Esophagus muscularis mucosa (tissue), 4 donors: ENCODE results near the gene LRP1. TPM values are rescaled to one million over a fixed set of nuclear protein-coding genes. Genes with fewer than 3 reads are reported as not detected.

Experiments used
- DNase-seq: peaks from one replicate; pipeline ENCODE4 v3.0.0-alpha.2; 2017; ENCODE audit errors: extremely low spot score
- H3K27ac ChIP-seq, 4 donors: fragments of 200-600 bp; sonication (generic); replicated peaks in 1 of 4; 1 replicate in 3 of 4; 2 replicates in 1 of 4; pipeline ENCODE4 v1.5.1; 2016 to 2019; ENCODE audit warnings: mild to moderate bottlenecking in 1 of 4
- H3K27me3 ChIP-seq, 4 donors: fragments of 200-600 bp; sonication (generic); one replicate each; pipeline versions ENCODE4 v1.5.1 to v1.6.0; 2016 to 2019
- H3K36me3 ChIP-seq, 4 donors: fragments of 200-600 bp; sonication (generic); one replicate each; pipeline ENCODE4 v1.5.1; 2016 to 2019
- H3K4me1 ChIP-seq, 4 donors: fragments of 200-600 bp; sonication (generic); one replicate each; pipeline ENCODE4 v1.5.1; 2016 to 2019
- H3K4me3 ChIP-seq, 4 donors: fragments of 200-600 bp; sonication (generic); 1 replicate in 2 of 4; 2 replicates in 2 of 4; pipeline ENCODE4 v1.5.1; 2016 to 2019; ENCODE audit warnings: mild to moderate bottlenecking in 4 of 4, moderate library complexity in 1 of 4
- H3K9me3 ChIP-seq, 4 donors: fragments of 200-600 bp; sonication (generic); 1 replicate in 3 of 4; 2 replicates in 1 of 4; pipeline ENCODE4 v1.5.1; 2016 to 2019
- CTCF ChIP-seq, 3 experiments: fragments of 200-600 bp in 2 of 3; fragments of 450-650 bp in 1 of 3; sonication (generic) in 2 of 3; IDR thresholded peaks; one replicate each; pipeline ENCODE4 v1.5.1; 2017 to 2019; ENCODE audit warnings: antibody characterized with exemption in 3 of 3, mild to moderate bottlenecking in 2 of 3, moderate library complexity in 1 of 3
- EP300 ChIP-seq: sonication (generic); formaldehyde crosslinking; IDR thresholded peaks from one replicate; pipeline ENCODE4 v1.6.1; 2017; ENCODE audit warnings: antibody characterized with exemption
- POLR2A ChIP-seq: fragments of 450-650 bp; IDR thresholded peaks from one replicate; pipeline ENCODE4 v1.6.1; 2017; ENCODE audit warnings: antibody characterized with exemption, moderate library complexity, mild to moderate bottlenecking, low read depth
- POLR2AphosphoS5 ChIP-seq, 2 donors: sonication (generic); formaldehyde crosslinking; IDR thresholded peaks; one replicate each; pipeline ENCODE4 v1.6.1; 2017; ENCODE audit warnings: antibody characterized with exemption in 2 of 2
- WGBS: methylation state at CpG from one replicate; pipeline ENCODE4 v1.1.5; 2018; 5-methylcytosine and 5-hydroxymethylcytosine counted together
- intact Hi-C: fragments of 100-400 bp; cut with DNase I; formaldehyde crosslinking; loops from one replicate; pipeline ENCODE4 v1.15.1; 2023
- total RNA-seq, 4 donors: library from RNA; depleted of rRNA; stranded (reverse); fragments of >200 nt; gene quantifications; one replicate each; pipeline versions ENCODE4 v1.1.0 to v1.2.1, GENCODE V29; 2016

Gene LRP1
- total RNA-seq, 4 donors from 2014 or later = 203 to 338 (median 250) TPM

GRCh38 chr12:57236925-57237595 is 108.8 kb downstream of the LRP1 start:
- Histone ChIP-seq H3K36me3 (peaks cover 27 to 33% (median 29%) of the 10 kb centered on the region in 4 donors), H3K27ac (no peak overlapping the region), H3K4me1 (peaks cover 39 to 59% (median 52%) of the 10 kb centered on the region in 4 donors), H3K27me3 (peaks cover 12 to 78% (median 40%) of the 10 kb centered on the region in 4 donors), H3K4me3 (peak overlapping the region; percentile 3 to 31 (median 14)), H3K9me3 (no peaks in the 10 kb centered on the region)
- intact Hi-C loops = no loop called here
- DNase-seq = no peak
- TF ChIP-seq POLR2AphosphoS5 (IDR thresholded peaks at IDR 0.05) (no peak), EP300 (no peak), POLR2A (no peak), CTCF (IDR thresholded peaks at IDR 0.05) (no peak)
- WGBS = 34% methylated on average over 7 of the region's 9 CpGs

- peak overlapping the region in 1 of 4 donors; percentile 59 for H3K4me3 ChIP-seq
- no peak for DNase-seq
These were observed 109.3 kb downstream of the LRP1 start for GRCh38 chr12:57237596-57237931.

GRCh38 chr12:57237932-57238853 is 109.9 kb downstream of the LRP1 start:
- DNase-seq = no peak
- Histone ChIP-seq H3K4me1 (peaks cover 50 to 70% (median 63%) of the 10 kb centered on the region in 4 donors), H3K36me3 (peaks cover 15 to 21% (median 18%) of the 10 kb centered on the region in 4 donors), H3K4me3 (peak overlapping the region; percentile 58 to 59 (median 59)), H3K27me3 (peaks cover 12 to 86% (median 51%) of the 10 kb centered on the region in 4 donors), H3K27ac (no peak overlapping the region), H3K9me3 (no peaks in the 10 kb centered on the region)
- 7% methylated on average over 59 of the region's 63 CpGs for WGBS
- TF ChIP-seq POLR2AphosphoS5 (IDR thresholded peaks at IDR 0.05) = no peak
- intact Hi-C loops = no loop called here

More at GRCh38 chr12:57237596-57237931, 109.3 kb downstream of the LRP1 start:
- no peak overlapping the region for H3K27ac ChIP-seq
- 58% methylated on average over 5 of the region's 5 CpGs for WGBS
- intact Hi-C loops = no loop called here
- no peaks in the 10 kb centered on the region for H3K9me3 ChIP-seq
- peaks cover 43 to 64% (median 57%) of the 10 kb centered on the region in 4 donors for H3K4me1 ChIP-seq
- peaks cover 12 to 83% (median 45%) of the 10 kb centered on the region in 4 donors for H3K27me3 ChIP-seq
- H3K36me3 ChIP-seq = peaks cover 22 to 28% (median 24%) of the 10 kb centered on the region in 4 donors
- TF ChIP-seq EP300 (no peak), CTCF (IDR thresholded peaks at IDR 0.05) (no peak), POLR2AphosphoS5 (IDR thresholded peaks at IDR 0.05) (no peak), POLR2A (no peak)

- H3K27ac ChIP-seq = no peak overlapping the region
- TF ChIP-seq CTCF (IDR thresholded peaks at IDR 0.05) (peak in 2 of 3 experiments; percentile 100), POLR2A (no peak), EP300 (no peak), POLR2AphosphoS5 (IDR thresholded peaks at IDR 0.05) (peak in 1 of 2 donors; percentile 77)
- H3K9me3 ChIP-seq = no peaks in the 10 kb centered on the region
- 9% methylated on average over 9 of the region's 47 CpGs for WGBS
- peak; percentile 96 for DNase-seq
- peaks cover 58 to 78% (median 71%) of the 10 kb centered on the region in 4 donors for H3K4me1 ChIP-seq
- peaks cover 15 to 95% (median 57%) of the 10 kb centered on the region in 4 donors for H3K27me3 ChIP-seq
- H3K36me3 ChIP-seq = peaks cover 7 to 13% (median 10%) of the 10 kb centered on the region in 4 donors
- H3K4me3 ChIP-seq = peak overlapping the region; percentile 58 to 59 (median 59)
- intact Hi-C loops = loop anchor here (1.0 kb wide), 1 partner anchor 24 kb away; no protein-coding TSS in a partner anchor
These were observed 110.7 kb downstream of the LRP1 start for GRCh38 chr12:57238854-57239554.
